ENCODE measurements around the gene IFNG. TPM values are rescaled to one million over a fixed set of nuclear protein-coding genes. Genes with fewer than 3 reads are reported as not detected.

IFNG gene
- total RNA-seq, 1 experiment from 2014 or later = 0.44 TPM

DNA sequence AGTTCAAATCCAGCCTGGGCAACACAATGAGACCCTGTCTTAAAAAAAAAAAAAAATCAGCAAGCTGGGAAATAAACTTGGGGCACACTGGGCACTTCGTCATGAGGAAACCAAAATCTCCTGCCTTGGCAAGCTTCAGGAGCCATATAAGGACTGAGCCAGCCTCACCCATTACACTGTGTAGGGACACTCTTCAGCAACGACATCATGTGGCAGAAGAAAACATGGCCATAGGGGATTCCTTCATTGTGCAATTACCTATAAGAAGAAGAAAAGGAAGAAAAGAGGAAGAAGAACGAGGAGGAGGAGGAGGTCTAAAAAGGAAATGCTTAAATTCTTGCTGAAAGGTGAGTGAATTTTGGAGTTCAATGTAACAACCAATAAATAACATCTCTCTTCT lies 26.1 kb upstream of the IFNG start:
- Histone ChIP-seq H3K9me2 (ENCODE audit: insufficient read depth) (no peaks in the 10 kb centered on the region), H3K36me3 (ENCODE audit: control insufficient read depth in 1 of 2, insufficient read depth in 2 of 2, low read length in 2 of 2) (no peaks in the 10 kb centered on the region), H3K79me2 (ENCODE audit: insufficient read depth, low read length) (no peaks in the 10 kb centered on the region), H3K9ac (ENCODE audit: low read length) (no peak overlapping the region), H4K20me1 (ENCODE audit: insufficient read depth) (no peaks in the 10 kb centered on the region), H3K4me3 (replicated peaks in 1 of 2; ENCODE audit: low read depth in 1 of 2, low read length in 2 of 2) (no peak overlapping the region), H3K27ac (ENCODE audit: low read depth, low read length) (no peak overlapping the region), H3K27me3 (ENCODE audit: insufficient read depth, low read length) (no peaks in the 10 kb centered on the region), H2AFZ (ENCODE audit: low read depth, low read length, poor library complexity, severe bottlenecking) (no peak overlapping the region), H3K4me2 (ENCODE audit: low read length) (no peak overlapping the region), H3K4me1 (ENCODE audit: control insufficient read depth in 1 of 2, insufficient read depth in 2 of 2, low read length in 2 of 2) (peaks cover 3 to 18% of the 10 kb centered on the region in 2 experiments; a peak in 3 of 4 replicates), H3K9me3 (ENCODE audit: control insufficient read depth in 1 of 2, insufficient read depth in 1 of 2, low read depth in 1 of 2, low read length in 2 of 2) (no peaks in the 10 kb centered on the region)
- no peak for TF ChIP-seq CEBPB (IDR thresholded peaks at IDR 0.05; ENCODE audit: low read depth)
- DNase-seq (ENCODE audit: low read depth, low spot score) (no peak), ATAC-seq (no peak)
- RAD21 ChIA-PET (ENCODE audit: low non-redundant PET in 1 of 2, low total read pairs in 2 of 2, uncharacterized antibody in 2 of 2, unreplicated experiment in 2 of 2) = no interaction called here
- POLR2A ChIA-PET = no interaction called here
- CTCF ChIA-PET = no interaction called here
- no TSS peak for BruUV-seq (replicated peaks)
- intact Hi-C loops (cut with micrococcal nuclease) = no loop called here

DNA sequence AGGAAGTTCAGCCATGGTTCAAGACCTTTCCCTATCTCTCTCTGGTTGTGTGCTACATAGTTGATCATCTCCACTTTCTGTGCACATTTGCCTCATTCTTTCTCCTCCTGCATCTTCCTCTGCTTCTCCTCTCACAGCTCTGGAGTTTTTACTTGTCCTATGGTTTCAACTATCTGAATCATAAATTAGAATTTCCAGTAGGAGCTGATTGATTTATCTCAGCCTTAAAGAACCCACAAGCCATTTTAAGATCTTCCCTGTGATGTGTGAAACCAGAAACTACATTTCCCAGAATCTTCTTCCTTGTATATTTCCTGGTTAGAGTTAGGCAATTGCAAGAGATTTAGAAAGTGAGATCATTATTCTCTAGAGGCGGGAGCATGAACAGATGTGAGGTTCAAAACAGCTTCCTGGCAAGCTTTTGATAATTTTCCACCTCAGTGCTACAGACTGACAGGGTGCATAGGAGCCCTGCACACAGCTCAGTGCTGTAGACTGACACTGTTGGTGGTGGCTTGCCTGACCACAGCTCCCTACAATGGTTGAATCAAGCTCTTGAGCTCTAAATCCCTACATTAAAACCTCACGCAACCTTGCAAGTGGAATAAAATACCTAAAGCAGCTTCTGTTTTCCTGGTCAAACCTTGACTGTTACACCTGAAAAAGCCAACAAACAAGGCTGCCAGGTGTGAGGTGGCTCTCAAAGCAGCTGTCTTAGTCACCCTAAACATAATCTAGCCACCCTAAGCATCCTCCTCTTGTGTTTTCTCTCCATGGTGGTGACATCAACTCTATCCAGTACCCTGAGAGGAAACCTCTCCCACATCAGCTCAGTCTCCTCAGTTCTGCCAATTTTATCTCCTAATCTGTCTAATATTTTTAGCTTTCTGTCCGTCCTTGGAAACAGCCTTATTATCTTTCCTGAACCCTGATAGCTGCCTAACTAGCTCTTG lies 21.5 kb upstream of the IFNG start:
- intact Hi-C loops (cut with micrococcal nuclease) = no loop called here
- no peak overlapping the region for H2AFZ ChIP-seq (ENCODE audit: low read depth, low read length, poor library complexity, severe bottlenecking)
- H3K36me3 ChIP-seq (ENCODE audit: control insufficient read depth in 1 of 2, insufficient read depth in 2 of 2, low read length in 2 of 2) = no peaks in the 10 kb centered on the region
- no peaks in the 10 kb centered on the region for H3K79me2 ChIP-seq (ENCODE audit: insufficient read depth, low read length)
- RAD21 ChIA-PET (ENCODE audit: low non-redundant PET in 1 of 2, low total read pairs in 2 of 2, uncharacterized antibody in 2 of 2, unreplicated experiment in 2 of 2) = no interaction called here
- CTCF ChIA-PET = interaction anchor here (0.8 to 1.6 kb wide), 3 partner anchors 23 to 42 kb away, joined by 3 to 5 read pairs (median 4); no protein-coding TSS in a partner anchor
- no peaks in the 10 kb centered on the region for H3K9me2 ChIP-seq (ENCODE audit: insufficient read depth)
- BruUV-seq (replicated peaks) = no TSS peak
- H3K27ac ChIP-seq (ENCODE audit: low read depth, low read length) = no peak overlapping the region
- no peak overlapping the region for H3K4me2 ChIP-seq (ENCODE audit: low read length)
- no peaks in the 10 kb centered on the region for H3K9me3 ChIP-seq (ENCODE audit: control insufficient read depth in 1 of 2, insufficient read depth in 1 of 2, low read depth in 1 of 2, low read length in 2 of 2)
- H3K4me1 ChIP-seq (ENCODE audit: control insufficient read depth in 1 of 2, insufficient read depth in 2 of 2, low read length in 2 of 2) = peaks cover 3 to 14% of the 10 kb centered on the region in 2 experiments; a peak in 3 of 4 replicates
- no peaks in the 10 kb centered on the region for H4K20me1 ChIP-seq (ENCODE audit: insufficient read depth)
- DNase-seq (ENCODE audit: low read depth, low spot score) (no peak), ATAC-seq (no peak)
- no peak overlapping the region for H3K9ac ChIP-seq (ENCODE audit: low read length)
- H3K4me3 ChIP-seq (replicated peaks in 1 of 2; ENCODE audit: low read depth in 1 of 2, low read length in 2 of 2) = no peak overlapping the region
- POLR2A ChIA-PET = no interaction called here
- no peaks in the 10 kb centered on the region for H3K27me3 ChIP-seq (ENCODE audit: insufficient read depth, low read length)
- TF ChIP-seq, protein P1, sequence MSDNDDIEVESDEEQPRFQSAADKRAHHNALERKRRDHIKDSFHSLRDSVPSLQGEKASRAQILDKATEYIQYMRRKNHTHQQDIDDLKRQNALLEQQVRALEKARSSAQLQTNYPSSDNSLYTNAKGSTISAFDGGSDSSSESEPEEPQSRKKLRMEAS (IDR thresholded peaks at IDR 0.05) = no peak
- TF ChIP-seq TCF7L2 (IDR thresholded peaks at IDR 0.05; ENCODE audit: borderline replicate concordance, extremely low read depth, insufficient read depth, insufficient read length) (no peak), EGR1 (IDR thresholded peaks at IDR 0.05; ENCODE audit: low read depth) (no peak), EZH2phosphoT487 (IDR thresholded peaks at IDR 0.05; ENCODE audit: borderline replicate concordance) (no peak), JUND (IDR thresholded peaks at IDR 0.05) (no peak), EZH2 (IDR thresholded peaks at IDR 0.05) (no peak), FOSL1 (IDR thresholded peaks at IDR 0.05; ENCODE audit: low read depth) (no peak), RAD21 (IDR thresholded peaks at IDR 0.05; ENCODE audit: low read depth) (no peak), SIN3A (IDR thresholded peaks at IDR 0.05; ENCODE audit: low read depth) (no peak)
- TF ChIP-seq, protein P2, sequence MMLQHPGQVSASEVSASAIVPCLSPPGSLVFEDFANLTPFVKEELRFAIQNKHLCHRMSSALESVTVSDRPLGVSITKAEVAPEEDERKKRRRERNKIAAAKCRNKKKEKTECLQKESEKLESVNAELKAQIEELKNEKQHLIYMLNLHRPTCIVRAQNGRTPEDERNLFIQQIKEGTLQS (IDR thresholded peaks at IDR 0.05) = no peak
- TF ChIP-seq, protein P3, sequence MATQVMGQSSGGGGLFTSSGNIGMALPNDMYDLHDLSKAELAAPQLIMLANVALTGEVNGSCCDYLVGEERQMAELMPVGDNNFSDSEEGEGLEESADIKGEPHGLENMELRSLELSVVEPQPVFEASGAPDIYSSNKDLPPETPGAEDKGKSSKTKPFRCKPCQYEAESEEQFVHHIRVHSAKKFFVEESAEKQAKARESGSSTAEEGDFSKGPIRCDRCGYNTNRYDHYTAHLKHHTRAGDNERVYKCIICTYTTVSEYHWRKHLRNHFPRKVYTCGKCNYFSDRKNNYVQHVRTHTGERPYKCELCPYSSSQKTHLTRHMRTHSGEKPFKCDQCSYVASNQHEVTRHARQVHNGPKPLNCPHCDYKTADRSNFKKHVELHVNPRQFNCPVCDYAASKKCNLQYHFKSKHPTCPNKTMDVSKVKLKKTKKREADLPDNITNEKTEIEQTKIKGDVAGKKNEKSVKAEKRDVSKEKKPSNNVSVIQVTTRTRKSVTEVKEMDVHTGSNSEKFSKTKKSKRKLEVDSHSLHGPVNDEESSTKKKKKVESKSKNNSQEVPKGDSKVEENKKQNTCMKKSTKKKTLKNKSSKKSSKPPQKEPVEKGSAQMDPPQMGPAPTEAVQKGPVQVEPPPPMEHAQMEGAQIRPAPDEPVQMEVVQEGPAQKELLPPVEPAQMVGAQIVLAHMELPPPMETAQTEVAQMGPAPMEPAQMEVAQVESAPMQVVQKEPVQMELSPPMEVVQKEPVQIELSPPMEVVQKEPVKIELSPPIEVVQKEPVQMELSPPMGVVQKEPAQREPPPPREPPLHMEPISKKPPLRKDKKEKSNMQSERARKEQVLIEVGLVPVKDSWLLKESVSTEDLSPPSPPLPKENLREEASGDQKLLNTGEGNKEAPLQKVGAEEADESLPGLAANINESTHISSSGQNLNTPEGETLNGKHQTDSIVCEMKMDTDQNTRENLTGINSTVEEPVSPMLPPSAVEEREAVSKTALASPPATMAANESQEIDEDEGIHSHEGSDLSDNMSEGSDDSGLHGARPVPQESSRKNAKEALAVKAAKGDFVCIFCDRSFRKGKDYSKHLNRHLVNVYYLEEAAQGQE (IDR thresholded peaks at IDR 0.05; ENCODE audit: low read depth) = no peak
- TF ChIP-seq, protein P4, sequence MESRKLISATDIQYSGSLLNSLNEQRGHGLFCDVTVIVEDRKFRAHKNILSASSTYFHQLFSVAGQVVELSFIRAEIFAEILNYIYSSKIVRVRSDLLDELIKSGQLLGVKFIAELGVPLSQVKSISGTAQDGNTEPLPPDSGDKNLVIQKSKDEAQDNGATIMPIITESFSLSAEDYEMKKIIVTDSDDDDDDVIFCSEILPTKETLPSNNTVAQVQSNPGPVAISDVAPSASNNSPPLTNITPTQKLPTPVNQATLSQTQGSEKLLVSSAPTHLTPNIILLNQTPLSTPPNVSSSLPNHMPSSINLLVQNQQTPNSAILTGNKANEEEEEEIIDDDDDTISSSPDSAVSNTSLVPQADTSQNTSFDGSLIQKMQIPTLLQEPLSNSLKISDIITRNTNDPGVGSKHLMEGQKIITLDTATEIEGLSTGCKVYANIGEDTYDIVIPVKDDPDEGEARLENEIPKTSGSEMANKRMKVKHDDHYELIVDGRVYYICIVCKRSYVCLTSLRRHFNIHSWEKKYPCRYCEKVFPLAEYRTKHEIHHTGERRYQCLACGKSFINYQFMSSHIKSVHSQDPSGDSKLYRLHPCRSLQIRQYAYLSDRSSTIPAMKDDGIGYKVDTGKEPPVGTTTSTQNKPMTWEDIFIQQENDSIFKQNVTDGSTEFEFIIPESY (IDR thresholded peaks at IDR 0.05; ENCODE audit: extremely low read depth, insufficient replicate concordance, low read length) = no peak
